EL (cell line): ENCODE measurements around the gene UGT8.
A peak's percentile ranks its signal among the peaks of the same experiment; 100 is the strongest.

Experiments
- DNase-seq: peaks from one replicate; pipeline ENCODE4 v3.0.0-alpha.2; 2016

UGT8 gene

DNA sequence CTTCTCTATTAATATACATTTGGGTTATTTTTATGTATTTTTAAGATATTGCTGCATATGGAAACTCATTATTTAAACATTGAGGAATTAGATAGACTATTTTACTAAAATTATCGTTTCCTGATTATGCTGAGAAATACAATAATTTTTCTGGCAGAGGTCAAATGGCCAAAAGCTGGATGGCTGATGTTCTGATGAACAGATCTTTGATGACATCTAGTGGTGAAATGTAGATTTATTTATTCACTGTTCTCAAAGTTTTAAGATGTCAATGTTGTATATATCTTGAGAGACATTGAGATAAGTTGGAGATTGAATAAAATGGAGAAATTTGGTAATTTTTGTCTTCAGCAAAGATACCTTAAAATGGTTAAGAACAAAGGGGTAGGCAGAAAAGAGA is 96.2 kb downstream of the UGT8 start:
- peak; percentile 20 for DNase-seq

DNA sequence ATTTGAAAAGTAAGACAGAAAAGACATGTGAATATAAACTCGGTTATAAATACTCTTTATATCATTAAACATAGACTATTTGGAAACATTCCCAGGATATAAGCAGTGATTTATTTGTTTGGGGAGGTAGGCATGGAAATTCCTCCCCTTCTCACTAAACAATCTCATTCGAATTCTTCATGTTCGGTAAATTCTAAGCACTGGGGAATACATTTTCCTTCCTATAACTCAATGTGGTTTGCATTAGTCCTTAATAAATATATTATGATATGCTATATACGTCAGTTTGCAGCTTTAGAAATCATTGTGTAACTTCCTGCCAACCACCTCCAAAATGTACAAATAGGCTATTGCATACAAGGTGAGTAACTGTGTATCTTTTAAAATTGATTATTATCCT is 99.6 kb downstream of the UGT8 start:
- no peak for DNase-seq

DNA sequence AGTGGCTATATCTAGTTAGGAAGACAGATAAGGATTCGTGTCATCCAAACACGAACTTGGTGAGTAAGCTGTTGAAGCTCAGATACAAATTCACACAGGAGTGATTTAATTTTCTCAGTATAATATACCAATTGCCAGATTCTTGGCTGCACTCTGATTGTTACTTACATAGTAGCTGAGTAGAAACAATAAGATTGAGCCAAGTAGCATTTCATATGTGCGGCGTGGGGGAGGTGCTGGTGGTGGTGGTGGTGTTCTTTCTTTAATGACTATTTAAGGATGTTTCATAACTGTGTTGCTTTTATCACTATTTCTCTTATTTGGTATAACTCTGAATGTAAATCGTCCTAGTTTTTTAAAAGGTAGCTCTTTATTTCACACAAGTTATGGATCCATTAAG is 102.9 kb downstream of the UGT8 start:
- no peak for DNase-seq

DNA sequence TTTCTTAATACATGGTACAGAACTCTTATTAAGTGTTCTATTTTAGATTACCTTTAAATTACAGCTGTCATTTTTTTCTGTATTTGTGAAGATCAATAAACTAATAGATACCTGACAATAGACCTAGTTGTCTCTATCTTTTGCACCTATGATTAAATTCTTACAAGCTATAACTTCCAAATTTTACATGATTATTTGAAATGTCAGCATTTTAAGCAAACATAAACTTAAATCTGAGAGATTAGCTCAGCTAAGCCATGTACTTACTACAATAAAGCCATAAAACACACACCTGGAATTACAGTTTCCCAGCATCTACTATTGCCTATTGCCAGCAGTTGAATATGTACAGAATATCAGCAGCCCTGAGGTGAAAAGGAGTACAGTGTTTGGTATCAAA is 118.8 kb downstream of the UGT8 start:
- DNase-seq: no peak

DNA sequence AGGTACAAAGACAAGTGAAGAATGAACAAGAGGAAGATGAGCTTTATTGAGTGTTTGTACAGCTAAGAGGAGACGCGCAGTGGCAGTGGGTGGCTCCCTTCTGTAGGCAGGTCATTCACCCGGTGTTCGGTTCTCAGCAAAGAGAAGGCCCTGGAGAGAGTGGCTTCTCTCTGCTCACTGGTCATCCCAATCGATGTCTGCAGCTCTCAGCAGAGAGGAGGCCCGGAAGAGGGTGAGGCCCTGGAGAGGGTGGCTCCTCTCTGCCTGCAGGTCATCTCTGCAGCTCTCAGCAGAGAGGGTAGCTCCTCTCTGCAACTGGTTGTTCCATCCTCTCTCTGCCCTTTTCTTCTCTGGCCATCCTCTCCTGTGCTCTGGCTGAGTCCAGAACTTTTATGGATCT is 126.5 kb downstream of the UGT8 start:
- no peak for DNase-seq

DNA sequence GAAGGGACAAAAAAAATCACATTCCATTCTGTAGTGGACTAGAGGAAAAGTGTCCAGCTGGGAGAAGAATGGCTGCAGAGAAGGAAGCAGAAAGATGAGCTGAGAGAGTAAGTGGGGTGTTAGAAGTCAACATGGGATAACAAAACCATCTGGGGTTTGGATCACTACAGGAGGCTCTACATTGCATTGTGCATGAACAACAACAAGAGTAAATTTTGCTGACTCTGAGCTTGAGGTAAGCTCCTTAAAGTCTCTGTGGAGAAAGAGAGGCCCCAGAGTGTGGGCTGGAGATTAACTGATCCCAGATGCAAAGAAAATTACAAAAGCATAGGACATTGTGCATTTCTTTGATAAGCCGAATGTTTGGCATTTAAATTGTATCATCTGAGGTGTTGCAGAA is 128.9 kb downstream of the UGT8 start:
- DNase-seq: no peak
